Measurements from ENCODE around the gene HMGB2.
A peak's percentile ranks its signal among the peaks of the same experiment; 100 is the strongest.

The HMGB2 gene

GRCh38 chr4:173334891-173335752, 964 bp upstream of the HMGB2 start:
- peak; percentile 50 for DNase-seq

- no peak for DNase-seq
These were observed 487 bp downstream of the HMGB2 start for GRCh38 chr4:173333658-173334084.

- DNase-seq, result peak; percentile 42
These were observed 1.0 kb downstream of the HMGB2 start for GRCh38 chr4:173332963-173333657.

GRCh38 chr4:173332021-173332487, 2.1 kb downstream of the HMGB2 start:
- DNase-seq, result no peak

GRCh38 chr4:173330590-173330989, 3.6 kb downstream of the HMGB2 start:
- no peak for DNase-seq

GRCh38 chr4:173328236-173328901, 5.8 kb downstream of the HMGB2 start:
- no peak for DNase-seq

GRCh38 chr4:173325007-173325736, 9.0 kb downstream of the HMGB2 start:
- DNase-seq, result no peak

GRCh38 chr4:173319696-173320095, 14.5 kb downstream of the HMGB2 start:
- no peak for DNase-seq

- no peak for DNase-seq
These were observed 15.4 kb downstream of the HMGB2 start for GRCh38 chr4:173318648-173319211.

- DNase-seq, result no peak
These were observed 15.9 kb downstream of the HMGB2 start for GRCh38 chr4:173318240-173318639.

GRCh38 chr4:173317004-173317403, 17.2 kb downstream of the HMGB2 start:
- DNase-seq, result no peak

GRCh38 chr4:173316060-173316459, 18.1 kb downstream of the HMGB2 start:
- DNase-seq, result no peak

GRCh38 chr4:173314715-173315114, 19.4 kb downstream of the HMGB2 start:
- DNase-seq, result no peak

- no peak for DNase-seq
These were observed 22.8 kb downstream of the HMGB2 start for GRCh38 chr4:173311368-173311767.

GRCh38 chr4:173307778-173308177, 26.4 kb downstream of the HMGB2 start:
- DNase-seq, result no peak

GRCh38 chr4:173301518-173302201, 32.5 kb downstream of the HMGB2 start:
- no peak for DNase-seq

GRCh38 chr4:173294444-173294843, 39.7 kb downstream of the HMGB2 start:
- no peak for DNase-seq

- no peak for DNase-seq
These were observed 40.5 kb downstream of the HMGB2 start for GRCh38 chr4:173293663-173294062.

GRCh38 chr4:173291899-173292298, 42.3 kb downstream of the HMGB2 start:
- DNase-seq, result no peak

GRCh38 chr4:173289353-173289727, 44.8 kb downstream of the HMGB2 start:
- DNase-seq, result no peak

GRCh38 chr4:173288698-173289352, 45.3 kb downstream of the HMGB2 start:
- DNase-seq, result no peak
